ENCODE data around the gene TEX264. TPM values are rescaled to one million over a fixed set of nuclear protein-coding genes. Genes with fewer than 3 reads are reported as not detected.

The TEX264 gene
- polyA plus RNA-seq, 1 donor: 28.9 TPM

Other genes with a start within 250 kb of the TEX264 start
- gene DCAF1, start 171.2 kb upstream of the TEX264 start, polyA plus RNA-seq (ENCODE audit: insufficient read length): 17.8 TPM
- gene RAD54L2, start 132.5 kb upstream of the TEX264 start, polyA plus RNA-seq (ENCODE audit: insufficient read length): 10.8 TPM
- gene GRM2, start 35.8 kb downstream of the TEX264 start, polyA plus RNA-seq (ENCODE audit: insufficient read length): 0.43 TPM
- gene IQCF6, start 108.0 kb downstream of the TEX264 start, polyA plus RNA-seq (ENCODE audit: insufficient read length): not detected
- not detected for gene IQCF2, start 190.4 kb downstream of the TEX264 start, polyA plus RNA-seq (ENCODE audit: insufficient read length)
- gene IQCF5, start 204.3 kb downstream of the TEX264 start, polyA plus RNA-seq (ENCODE audit: insufficient read length): not detected
- not detected for gene IQCF1, start 232.1 kb downstream of the TEX264 start, polyA plus RNA-seq (ENCODE audit: insufficient read length)